ENCODE results near the gene SLC29A1. TPM values are rescaled to one million over a fixed set of nuclear protein-coding genes. Genes with fewer than 3 reads are reported as not detected.
A peak's percentile ranks its signal among the peaks of the same experiment; 100 is the strongest.

Gene SLC29A1
- total and polyA plus RNA-seq, 9 of the 15 experiments (the other 6 are each of a cell fraction or from before 2014, with no cell fraction given) = 18.9 to 170 (median 57.7) TPM

DNA sequence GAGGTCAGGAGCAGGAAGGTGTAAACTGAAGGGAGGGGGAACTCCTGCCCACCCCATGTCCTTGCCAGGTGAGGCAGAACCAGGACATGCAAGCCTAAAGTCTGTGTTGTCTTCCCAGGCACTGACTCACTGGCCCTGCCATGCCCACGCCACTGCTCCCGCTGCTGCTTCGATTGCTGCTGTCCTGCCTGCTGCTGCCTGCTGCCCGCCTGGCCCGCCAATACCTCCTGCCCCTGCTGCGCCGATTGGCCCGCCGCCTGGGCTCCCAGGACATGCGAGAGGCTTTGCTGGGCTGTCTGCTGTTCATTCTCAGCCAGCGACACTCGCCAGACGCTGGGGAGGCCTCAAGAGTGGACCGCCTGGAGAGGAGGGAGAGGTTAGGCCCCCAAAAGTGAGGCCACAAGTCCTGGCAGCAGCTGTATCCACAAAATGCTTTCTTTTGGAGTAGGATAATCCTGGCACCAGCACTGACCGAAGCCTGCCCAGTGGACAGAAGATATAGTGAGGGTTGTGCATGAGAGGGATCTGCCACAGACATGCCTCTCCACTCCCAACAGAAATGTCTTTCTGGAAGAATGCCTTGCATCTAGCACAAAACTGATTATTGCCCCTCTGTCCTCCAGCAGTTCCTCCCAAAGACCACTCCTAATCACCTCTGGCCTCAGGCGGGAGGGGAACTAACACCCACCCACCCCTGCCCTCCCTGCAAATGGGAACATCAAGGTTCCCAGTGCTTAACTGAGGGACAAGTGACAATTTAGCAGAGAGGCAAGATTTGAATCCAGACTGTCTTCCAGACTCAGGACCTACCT, 5.9 kb upstream of the SLC29A1 start:
- no peak overlapping the region for H3K4me3 ChIP-seq
- H3K36me3 ChIP-seq (ENCODE audit: control insufficient read depth, insufficient read depth, low read length) = no peaks in the 10 kb centered on the region
- no peak overlapping the region for H3K27ac ChIP-seq (ENCODE audit: extremely low read depth, low read depth, low read length)
- H2AFZ ChIP-seq (ENCODE audit: low read depth, low read length) = no peak overlapping the region
- POLR2A ChIA-PET = interaction anchor here (0.6 to 2.0 kb wide), 7 partner anchors 8 to 544 kb away, joined by 3 to 11 read pairs (median 4); no protein-coding TSS in a partner anchor
- in situ Hi-C loops (cut with MboI) (no loop called here), intact Hi-C loops (cut with micrococcal nuclease) (no loop called here)
- H4K20me1 ChIP-seq (replicated peaks; ENCODE audit: control insufficient read depth, insufficient read depth, low read length) = no peaks in the 10 kb centered on the region
- 0 out of 3 replicates have a peak, but pooled peaks cover 2% of the 10 kb centered on the region for H3K79me2 ChIP-seq (ENCODE audit: control insufficient read depth, insufficient read depth, low read length)
- H3K27me3 ChIP-seq (ENCODE audit: control insufficient read depth in 2 of 2, insufficient read depth in 2 of 2, low read length in 2 of 2) = no peaks in the 10 kb centered on the region
- TF ChIP-seq, protein P1, sequence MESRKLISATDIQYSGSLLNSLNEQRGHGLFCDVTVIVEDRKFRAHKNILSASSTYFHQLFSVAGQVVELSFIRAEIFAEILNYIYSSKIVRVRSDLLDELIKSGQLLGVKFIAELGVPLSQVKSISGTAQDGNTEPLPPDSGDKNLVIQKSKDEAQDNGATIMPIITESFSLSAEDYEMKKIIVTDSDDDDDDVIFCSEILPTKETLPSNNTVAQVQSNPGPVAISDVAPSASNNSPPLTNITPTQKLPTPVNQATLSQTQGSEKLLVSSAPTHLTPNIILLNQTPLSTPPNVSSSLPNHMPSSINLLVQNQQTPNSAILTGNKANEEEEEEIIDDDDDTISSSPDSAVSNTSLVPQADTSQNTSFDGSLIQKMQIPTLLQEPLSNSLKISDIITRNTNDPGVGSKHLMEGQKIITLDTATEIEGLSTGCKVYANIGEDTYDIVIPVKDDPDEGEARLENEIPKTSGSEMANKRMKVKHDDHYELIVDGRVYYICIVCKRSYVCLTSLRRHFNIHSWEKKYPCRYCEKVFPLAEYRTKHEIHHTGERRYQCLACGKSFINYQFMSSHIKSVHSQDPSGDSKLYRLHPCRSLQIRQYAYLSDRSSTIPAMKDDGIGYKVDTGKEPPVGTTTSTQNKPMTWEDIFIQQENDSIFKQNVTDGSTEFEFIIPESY (CRISPR knock-in tag; IDR thresholded peaks at IDR 0.05) = peak; percentile 84; the same call in 1 of the 2 replicates
- TF ChIP-seq FOXA3 (CRISPR knock-in tag; conservative IDR thresholded peaks at IDR 0.05 in 1 of 2, IDR thresholded peaks at IDR 0.05 in 1 of 2) (0 out of 4 replicates have a peak, but pooled peaks of 1 of the 2 experiments have one; percentile 34), ZNF121 (CRISPR knock-in tag; conservative IDR thresholded peaks at IDR 0.05) (no peak)
- CTCF ChIA-PET (ENCODE audit: low intra/inter-chr PET ratio) = no interaction called here
- H3K4me1 ChIP-seq (replicated peaks in 1 of 2; ENCODE audit: control insufficient read depth in 2 of 2, insufficient read depth in 2 of 2, low read length in 2 of 2) = peaks cover 43 to 50% of the 10 kb centered on the region in 2 experiments
- 81% methylated on average over 15 of the region's 16 CpGs for WGBS (ENCODE audit: insufficient coverage, low coverage, missing lambda C conversion rate)
- H3K9me1 ChIP-seq (ENCODE audit: control insufficient read depth, insufficient read depth, low read length) = no peaks in the 10 kb centered on the region
- BruUV-seq (replicated peaks) = no TSS peak
- ATAC-seq (no peak), FAIRE-seq (no peak), DNase-seq (ENCODE audit: extremely low read depth in 1 of 4, low spot score in 3 of 4) (no peak)
- H3K9me3 ChIP-seq (replicated peaks; ENCODE audit: control insufficient read depth, insufficient read depth, low read depth, low read length) = no peaks in the 10 kb centered on the region
- H3K9ac ChIP-seq (ENCODE audit: insufficient read depth in 1 of 2, low read depth in 2 of 2, low read length in 2 of 2) = peak overlapping the region in 1 of 2 experiments; percentile 53; a peak in 1 of 4 replicates
- H3K4me2 ChIP-seq (ENCODE audit: insufficient read depth, low read length) = no peak overlapping the region
